GM19324 (cell line): ENCODE results near the gene INPP5F.

Experiments used
- ATAC-seq: cut with Tn5 transposase; IDR thresholded peaks from one replicate; pipeline ENCODE4 v1.9.1; 2021; ENCODE audit warnings: mild to moderate bottlenecking, moderate library complexity; ENCODE audit not compliant: unreplicated experiment, low FRiP score

The INPP5F gene

GRCh38 chr10:119737039-119737663 is 11.3 kb downstream of the INPP5F start:
- no peak for ATAC-seq

DNA sequence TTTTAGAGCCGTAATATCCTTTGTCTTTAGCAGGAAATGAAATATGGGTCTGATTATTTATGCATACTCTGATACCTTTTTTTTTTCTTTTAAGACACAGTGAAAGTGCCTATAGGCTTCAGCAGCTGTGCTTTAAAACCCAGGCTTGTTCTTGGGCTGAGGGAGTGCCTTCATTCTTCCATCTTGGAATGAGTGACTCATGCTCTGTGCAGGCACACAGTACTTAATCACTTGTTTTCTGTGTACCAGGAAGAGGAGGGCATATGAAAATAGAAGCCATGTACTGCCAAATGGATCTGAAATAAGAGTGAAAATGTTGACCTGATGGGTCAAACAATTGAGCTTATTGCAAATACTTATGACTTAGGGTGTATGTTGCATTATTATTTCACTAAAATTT is 12.0 kb downstream of the INPP5F start:
- ATAC-seq = no peak

GRCh38 chr10:119738962-119739361 is 13.1 kb downstream of the INPP5F start:
- ATAC-seq = no peak

DNA sequence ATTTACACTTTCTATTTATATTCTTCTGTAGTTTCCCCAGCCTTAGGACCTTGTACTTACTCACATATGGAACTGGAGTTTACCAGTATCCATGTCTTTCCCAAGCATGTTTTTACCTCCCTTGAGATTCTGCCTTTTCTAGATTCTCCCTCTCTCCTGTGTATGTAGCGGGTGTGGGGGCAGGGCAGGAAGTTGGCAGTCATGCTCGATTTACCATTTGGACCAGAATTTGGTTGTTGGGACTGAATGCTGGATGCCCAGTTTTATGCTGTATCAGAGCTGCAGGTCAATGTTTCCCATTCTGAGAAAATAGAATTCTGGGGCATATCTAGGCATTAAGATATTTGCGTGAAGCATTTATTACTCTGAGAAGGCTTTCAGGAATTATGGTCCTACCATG is 14.2 kb downstream of the INPP5F start:
- ATAC-seq = no peak

GRCh38 chr10:119742947-119743648 is 17.2 kb downstream of the INPP5F start:
- no peak for ATAC-seq

- ATAC-seq = no peak
Measured at GRCh38 chr10:119747940-119748339, 22.1 kb downstream of the INPP5F start.

DNA sequence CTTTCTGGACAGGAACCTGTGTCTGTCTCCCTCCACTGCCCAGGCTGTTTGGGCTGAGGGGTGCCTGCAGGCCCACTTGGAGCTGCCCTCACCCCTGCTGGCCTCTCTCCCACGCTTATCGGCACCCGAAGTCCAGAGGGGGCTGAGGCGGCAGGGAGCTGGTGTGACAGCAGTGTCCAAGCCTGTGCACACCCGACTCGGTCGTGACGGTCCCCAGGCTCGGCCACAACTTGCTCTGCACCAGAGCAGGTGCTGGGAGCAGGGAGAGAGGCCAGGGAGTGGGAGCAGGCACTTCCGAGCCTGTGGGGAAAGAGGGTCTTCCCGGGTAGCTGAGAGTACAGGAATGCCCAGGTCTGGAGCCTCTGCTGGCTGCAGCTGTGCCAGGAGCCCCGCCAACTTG is 23.0 kb downstream of the INPP5F start:
- no peak for ATAC-seq

- no peak for ATAC-seq
Measured at GRCh38 chr10:119749455-119749854, 23.6 kb downstream of the INPP5F start.

GRCh38 chr10:119750391-119751230 is 24.8 kb downstream of the INPP5F start:
- peak; percentile 76 for ATAC-seq

DNA sequence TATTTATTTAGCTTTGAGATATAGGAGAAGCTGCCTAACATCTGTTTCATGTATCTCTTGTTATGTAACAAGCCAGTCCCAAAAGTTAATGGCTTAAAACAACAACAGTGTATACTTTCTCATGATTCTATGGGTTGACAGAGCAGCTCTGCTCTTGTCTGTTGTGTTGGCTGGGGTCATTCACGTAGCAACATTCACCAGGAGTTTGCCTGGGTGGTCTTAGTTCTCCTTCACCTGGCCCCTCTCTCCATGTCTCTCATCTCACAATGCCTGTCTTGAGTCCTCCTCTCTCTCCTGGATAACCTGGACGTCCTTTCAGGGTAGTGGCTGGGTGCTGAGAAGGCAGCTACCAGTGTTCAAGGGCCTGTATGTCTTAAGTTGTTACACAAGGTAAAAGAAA is 27.5 kb downstream of the INPP5F start:
- ATAC-seq = no peak

DNA sequence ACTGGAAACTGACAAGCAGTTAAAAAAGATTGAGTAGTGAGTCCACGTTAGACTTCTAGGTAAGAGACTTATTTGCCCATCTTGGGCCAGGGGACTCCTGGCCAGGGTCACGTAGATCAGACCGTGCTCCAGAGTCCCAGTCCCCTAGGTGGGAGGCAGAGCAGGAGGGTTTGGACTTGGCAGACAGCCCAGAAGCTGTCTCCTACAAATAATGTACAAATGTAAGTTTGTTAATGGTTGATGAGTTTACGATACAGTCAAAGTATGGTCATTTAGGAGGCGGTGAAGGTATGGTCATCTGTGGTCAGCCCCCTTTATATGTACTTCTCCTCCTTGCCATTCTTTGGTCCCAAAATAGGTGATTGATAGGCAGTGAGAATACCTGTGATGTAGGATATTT is 28.2 kb downstream of the INPP5F start:
- no peak for ATAC-seq

- no peak for ATAC-seq
Measured at GRCh38 chr10:119754936-119755335, 29.1 kb downstream of the INPP5F start.

GRCh38 chr10:119755446-119755845 is 29.6 kb downstream of the INPP5F start:
- ATAC-seq = no peak

DNA sequence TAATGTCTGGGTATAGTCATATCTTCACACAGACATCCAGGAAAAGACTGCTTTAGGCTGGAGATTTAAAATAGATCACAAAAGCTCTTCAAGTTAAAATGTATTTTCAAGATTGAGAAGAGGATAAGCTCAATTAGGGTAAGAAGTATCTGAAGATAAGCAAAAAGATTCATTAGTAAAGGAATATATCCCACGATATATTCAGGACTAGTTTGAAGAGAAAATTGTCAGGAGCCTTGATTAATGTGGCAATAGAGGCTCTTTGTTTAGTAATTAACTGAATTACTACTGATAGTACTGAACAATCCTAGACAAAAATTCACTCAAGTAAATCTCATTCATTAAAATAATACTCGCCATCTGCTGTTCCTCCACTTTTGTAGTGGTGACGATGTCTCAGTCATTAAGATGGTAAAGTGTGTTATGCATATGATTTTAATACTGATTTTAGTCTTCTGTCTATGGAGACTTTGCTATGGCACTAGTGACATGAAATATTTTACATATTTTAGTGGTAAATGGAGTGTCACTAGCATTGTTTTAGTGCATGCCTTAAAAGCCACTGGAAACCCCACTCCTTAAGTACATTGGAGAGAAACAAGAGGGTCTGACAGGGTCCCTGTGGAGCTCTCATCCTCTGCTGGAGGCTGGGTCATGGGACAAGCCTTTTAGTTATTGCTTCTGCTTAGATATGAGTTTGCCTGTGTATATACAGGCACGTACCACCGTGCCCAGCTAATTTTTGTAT is 32.8 kb downstream of the INPP5F start:
- no peak for ATAC-seq

- no peak for ATAC-seq
Measured at GRCh38 chr10:119759832-119760231, 34.0 kb downstream of the INPP5F start.

GRCh38 chr10:119761106-119761505 is 35.3 kb downstream of the INPP5F start:
- no peak for ATAC-seq

DNA sequence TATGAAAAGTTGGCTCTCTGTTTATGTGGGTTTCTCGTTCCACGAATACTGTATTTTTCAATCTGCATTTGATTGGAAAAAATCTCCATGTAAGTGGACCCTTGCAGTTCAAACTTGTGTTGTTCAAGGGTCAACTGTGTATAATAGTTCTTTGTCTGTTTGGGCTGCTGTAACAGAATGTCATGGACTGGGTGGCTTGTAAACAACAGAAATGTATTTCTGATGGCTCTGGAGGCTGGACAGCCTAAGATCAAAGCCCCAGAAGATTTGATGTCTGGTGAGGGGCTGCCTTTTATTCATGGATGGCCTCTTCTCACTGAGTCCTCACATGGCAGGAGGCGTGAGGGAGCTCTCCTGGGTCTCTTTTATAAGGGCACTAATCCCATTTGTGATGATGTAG is 36.2 kb downstream of the INPP5F start:
- ATAC-seq = no peak

GRCh38 chr10:119762805-119763798 is 37.3 kb downstream of the INPP5F start:
- no peak for ATAC-seq

DNA sequence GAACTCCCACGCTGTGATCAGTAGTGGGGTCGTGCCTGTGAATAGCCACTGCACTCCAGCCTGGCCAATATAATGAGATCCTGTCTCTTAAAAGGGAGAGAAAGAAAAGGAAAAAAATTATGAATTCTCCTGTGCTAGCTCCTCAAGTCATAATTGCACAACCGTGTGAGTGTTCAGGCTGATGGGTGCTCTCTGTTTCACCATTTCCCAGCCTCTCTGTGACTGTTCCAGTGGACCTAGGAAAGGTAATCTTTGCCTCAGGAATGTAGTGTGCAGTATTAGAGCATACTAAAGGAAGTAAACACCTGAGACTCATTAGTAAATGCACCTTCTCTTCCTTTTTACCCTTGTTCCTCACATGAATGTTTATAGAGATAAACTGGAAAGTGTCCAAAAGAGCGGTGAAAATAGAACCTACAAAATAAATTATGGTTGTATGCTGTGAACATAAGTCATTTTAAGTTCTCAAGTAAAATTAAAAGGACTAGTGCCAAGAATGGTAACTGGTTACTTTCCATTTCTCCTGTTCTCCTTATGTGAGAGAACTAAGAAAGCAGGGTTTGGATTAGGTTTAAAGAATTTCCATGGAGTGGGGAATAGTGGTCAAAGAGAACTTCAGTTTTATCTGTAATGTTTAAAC is 42.7 kb downstream of the INPP5F start:
- ATAC-seq = no peak
